IPS-18a (cell line): ENCODE data around the gene CDC42EP5.

Experiments
- H3K27ac ChIP-seq: one replicate; pipeline ENCODE4 v1.5.1; 2013; ENCODE audit warnings: low read length
- H3K27me3 ChIP-seq: one replicate; pipeline ENCODE4 v1.6.1; 2013; ENCODE audit warnings: mild to moderate bottlenecking, low read length; ENCODE audit not compliant: control insufficient read depth, insufficient read depth
- H3K36me3 ChIP-seq: one replicate; pipeline ENCODE4 v1.6.1; 2013; ENCODE audit warnings: low read depth, low read length; ENCODE audit not compliant: control insufficient read depth
- H3K4me1 ChIP-seq: one replicate; pipeline ENCODE4 v1.6.1; 2013; ENCODE audit warnings: low read depth, low read length; ENCODE audit not compliant: control insufficient read depth
- H3K4me3 ChIP-seq: one replicate; pipeline ENCODE4 v1.5.1; 2013; ENCODE audit warnings: low read length
- H3K9ac ChIP-seq: one replicate; pipeline ENCODE4 v1.6.1; 2013; ENCODE audit warnings: mild to moderate bottlenecking, low read length, moderate library complexity
- H3K9me3 ChIP-seq: one replicate; pipeline ENCODE4 v1.6.1; 2013; ENCODE audit warnings: low read depth, low read length; ENCODE audit not compliant: control insufficient read depth

CDC42EP5 gene

GRCh38 chr19:54435551-54436016 is 37.5 kb downstream of the CDC42EP5 start:
- no peak overlapping the region for H3K4me3 ChIP-seq
- H3K27me3 ChIP-seq = no peaks in the 10 kb centered on the region
- H3K36me3 ChIP-seq = no peaks in the 10 kb centered on the region
- no peak overlapping the region for H3K9ac ChIP-seq
- peaks cover 13% of the 10 kb centered on the region for H3K4me1 ChIP-seq
- H3K27ac ChIP-seq = no peak overlapping the region
- no peaks in the 10 kb centered on the region for H3K9me3 ChIP-seq

DNA sequence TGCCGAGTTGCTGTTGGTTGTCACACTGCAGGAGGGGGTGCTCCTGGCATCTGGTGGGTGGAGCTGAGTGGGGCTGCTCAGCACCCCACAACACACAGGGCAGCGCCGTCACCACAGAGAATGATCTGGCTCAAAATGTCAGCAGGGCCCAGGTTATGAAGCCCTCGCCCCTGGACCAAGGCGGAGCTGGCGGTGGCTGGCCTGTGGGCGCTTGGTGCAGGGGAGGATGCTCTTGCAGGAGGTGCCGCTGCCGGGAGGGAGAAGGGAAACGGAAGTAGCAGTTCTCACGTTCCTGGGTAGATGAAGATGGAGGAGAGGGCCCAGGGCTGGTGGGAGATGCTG is 38.3 kb downstream of the CDC42EP5 start:
- H3K9me3 ChIP-seq = no peaks in the 10 kb centered on the region
- H3K4me1 ChIP-seq = peaks cover 13% of the 10 kb centered on the region
- H3K27me3 ChIP-seq = no peaks in the 10 kb centered on the region
- no peak overlapping the region for H3K4me3 ChIP-seq
- H3K9ac ChIP-seq = no peak overlapping the region
- H3K36me3 ChIP-seq = no peaks in the 10 kb centered on the region
- H3K27ac ChIP-seq = no peak overlapping the region

- Histone ChIP-seq H3K36me3 (no peaks in the 10 kb centered on the region), H3K4me1 (peaks cover 13% of the 10 kb centered on the region), H3K4me3 (no peak overlapping the region), H3K9me3 (no peaks in the 10 kb centered on the region), H3K27me3 (no peaks in the 10 kb centered on the region), H3K9ac (no peak overlapping the region), H3K27ac (no peak overlapping the region)
Observed at GRCh38 chr19:54434112-54434872, 38.8 kb downstream of the CDC42EP5 start.

- H3K27ac ChIP-seq = no peak overlapping the region
- H3K9ac ChIP-seq = no peak overlapping the region
- no peak overlapping the region for H3K4me3 ChIP-seq
- no peaks in the 10 kb centered on the region for H3K36me3 ChIP-seq
- peaks cover 13% of the 10 kb centered on the region for H3K4me1 ChIP-seq
- H3K27me3 ChIP-seq = no peaks in the 10 kb centered on the region
- no peaks in the 10 kb centered on the region for H3K9me3 ChIP-seq
Observed at GRCh38 chr19:54433697-54434096, 39.4 kb downstream of the CDC42EP5 start.

DNA sequence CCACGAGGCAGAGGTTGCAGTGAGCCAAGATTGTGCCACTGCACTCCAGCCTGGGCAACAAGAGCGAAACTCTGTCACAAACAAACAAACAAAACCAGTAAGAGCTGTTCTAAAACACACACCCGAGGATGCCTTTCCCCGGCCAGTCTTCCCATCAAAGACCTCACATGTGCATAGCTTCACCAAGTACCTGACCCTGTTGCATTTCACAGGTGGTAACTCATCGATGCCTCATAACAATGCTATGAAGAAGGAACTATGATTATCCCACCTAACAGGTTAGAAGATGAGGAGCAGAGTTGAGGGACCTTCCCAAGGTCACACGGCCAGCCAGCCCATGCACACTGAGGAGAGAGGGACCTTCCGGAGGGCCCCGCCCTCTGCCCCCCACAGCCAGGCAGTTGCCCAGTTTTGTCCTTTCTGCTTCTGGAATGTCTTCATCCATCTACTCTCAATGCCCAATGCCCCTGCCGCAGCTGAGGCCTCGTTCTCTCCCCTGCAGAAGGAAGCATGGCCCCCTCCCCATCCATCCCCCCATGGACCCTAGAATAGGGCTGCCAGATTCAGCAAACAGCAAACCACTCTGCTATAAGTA is 40.9 kb downstream of the CDC42EP5 start:
- Histone ChIP-seq H3K4me1 (peaks cover 13% of the 10 kb centered on the region), H3K9ac (no peak overlapping the region), H3K27ac (no peak overlapping the region)

DNA sequence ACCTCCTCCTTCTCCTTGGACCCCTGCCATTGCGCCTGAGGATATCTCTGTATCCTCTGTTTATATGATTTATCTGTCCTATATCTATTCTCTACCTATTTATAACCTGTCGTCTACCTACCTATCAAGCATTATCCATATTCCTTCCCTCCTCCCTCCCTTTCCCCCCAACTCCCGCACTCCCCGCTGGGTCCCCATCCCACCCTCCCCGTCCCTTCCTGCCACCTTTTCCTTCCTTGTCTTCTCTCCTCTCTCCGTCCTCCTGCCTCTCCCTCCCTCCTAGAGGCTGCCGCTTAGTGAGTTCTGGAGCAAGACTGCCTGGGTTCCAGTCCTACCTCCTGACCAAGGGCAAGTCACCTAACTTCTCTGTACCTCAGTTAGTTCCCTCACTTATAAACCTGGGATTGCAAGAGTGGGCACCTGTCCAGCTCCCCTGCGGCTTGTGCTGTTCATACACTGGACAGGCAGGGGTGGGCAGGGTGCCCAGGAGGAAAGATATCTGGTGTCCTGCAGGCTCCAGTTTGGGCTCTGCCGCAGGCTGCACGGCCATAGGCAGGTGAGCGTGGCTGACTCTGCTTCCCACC is 41.7 kb downstream of the CDC42EP5 start:
- Histone ChIP-seq H3K4me1 (peaks cover 10% of the 10 kb centered on the region), H3K4me3 (peak overlapping the region; percentile 62), H3K27me3 (no peaks in the 10 kb centered on the region), H3K36me3 (no peaks in the 10 kb centered on the region), H3K9me3 (no peaks in the 10 kb centered on the region), H3K9ac (no peak overlapping the region), H3K27ac (no peak overlapping the region)

More for the DNA sequence above, 40.9 kb downstream of the CDC42EP5 start:
- Histone ChIP-seq H3K36me3 (no peaks in the 10 kb centered on the region), H3K27me3 (no peaks in the 10 kb centered on the region), H3K4me3 (no peak overlapping the region), H3K9me3 (no peaks in the 10 kb centered on the region)

DNA sequence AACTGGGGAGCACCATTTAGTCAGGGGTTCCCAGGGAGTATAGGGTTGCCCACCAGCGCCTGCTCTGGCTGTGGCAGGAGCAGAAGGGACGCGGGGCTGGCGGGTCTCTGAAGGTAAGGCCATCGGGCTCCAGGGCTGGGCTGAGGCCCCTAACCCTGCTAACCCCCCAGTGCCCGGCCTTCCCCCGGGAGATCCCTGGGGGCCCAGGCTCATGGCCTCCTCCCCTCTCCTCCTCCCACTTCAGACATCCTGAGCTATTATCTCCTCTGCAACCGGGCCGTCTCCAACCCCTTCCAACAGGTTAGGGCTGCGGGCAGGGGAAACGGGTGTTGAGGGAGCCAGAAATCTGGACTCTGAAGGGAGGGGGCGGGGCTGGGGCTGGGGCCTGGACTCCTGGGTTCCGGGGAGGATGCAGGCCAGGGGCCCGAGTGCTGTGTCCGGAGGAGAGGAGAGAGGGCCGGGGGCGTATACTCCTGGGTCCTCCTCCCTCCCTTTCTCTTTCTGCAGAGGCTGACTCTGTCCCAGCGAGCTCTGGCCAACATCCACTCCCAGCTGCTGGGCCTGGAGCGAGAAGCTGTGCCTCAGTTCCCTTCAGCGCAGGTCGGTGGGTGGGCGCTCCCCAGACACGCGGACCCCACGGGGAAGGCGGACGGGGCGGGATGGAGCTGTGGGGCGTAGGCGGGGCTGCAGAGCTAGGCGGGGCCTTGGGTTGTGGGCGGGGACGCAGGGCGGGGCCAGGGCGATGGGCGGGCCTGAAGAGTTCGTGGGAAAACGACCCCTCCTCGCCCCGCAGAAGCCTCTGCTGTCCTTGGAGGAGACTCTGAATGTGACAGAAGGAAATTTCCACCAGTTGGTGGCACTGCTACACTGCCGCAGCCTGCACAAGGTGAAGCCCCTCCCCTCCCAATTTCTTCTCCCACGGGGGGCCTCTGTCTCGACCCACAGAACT is 42.5 kb downstream of the CDC42EP5 start:
- H3K36me3 ChIP-seq = no peaks in the 10 kb centered on the region
- H3K27ac ChIP-seq = no peak overlapping the region
- no peaks in the 10 kb centered on the region for H3K27me3 ChIP-seq
- no peaks in the 10 kb centered on the region for H3K9me3 ChIP-seq
- no peak overlapping the region for H3K9ac ChIP-seq
- H3K4me3 ChIP-seq = peak overlapping the region; percentile 62
- H3K4me1 ChIP-seq = peaks cover 5% of the 10 kb centered on the region

DNA sequence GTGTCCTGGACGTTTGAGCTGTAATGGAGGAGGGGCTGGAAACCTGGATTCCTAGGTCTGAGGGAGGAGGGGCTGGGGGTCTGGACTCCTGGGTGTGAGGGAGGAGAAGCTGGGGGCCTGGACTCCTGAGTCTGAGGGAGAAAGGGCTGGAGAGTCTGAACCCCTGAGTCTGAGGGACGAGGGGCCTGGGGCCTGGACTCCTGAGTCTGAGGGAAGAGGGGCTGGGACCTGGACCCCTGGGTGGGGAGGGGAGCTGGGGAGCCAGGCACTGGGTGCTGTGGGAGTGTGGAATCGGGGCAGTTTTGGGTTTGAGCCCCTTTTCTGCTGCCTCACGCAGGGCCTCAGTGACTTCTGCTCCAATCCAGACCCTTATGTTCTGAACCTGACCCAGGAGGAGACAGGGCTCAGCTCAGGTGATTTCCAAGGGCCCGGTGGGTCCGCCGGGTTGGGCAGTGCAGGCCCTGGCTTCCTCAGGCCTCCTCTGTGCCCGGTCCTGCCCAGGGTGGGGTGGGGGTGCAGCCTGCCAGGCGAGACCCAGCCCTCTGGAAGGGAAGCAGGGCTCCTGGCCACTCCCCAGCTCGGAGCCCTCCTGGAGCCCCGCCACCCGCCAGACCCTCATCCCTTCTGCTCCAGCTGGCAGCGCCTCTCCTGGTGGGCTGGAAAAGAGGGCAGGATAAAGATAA is 43.4 kb downstream of the CDC42EP5 start:
- no peak overlapping the region for H3K4me3 ChIP-seq
- H3K4me1 ChIP-seq = peaks cover 5% of the 10 kb centered on the region
- H3K9ac ChIP-seq = no peak overlapping the region
- H3K27ac ChIP-seq = no peak overlapping the region
- no peaks in the 10 kb centered on the region for H3K9me3 ChIP-seq
- H3K27me3 ChIP-seq = no peaks in the 10 kb centered on the region
- H3K36me3 ChIP-seq = no peaks in the 10 kb centered on the region

DNA sequence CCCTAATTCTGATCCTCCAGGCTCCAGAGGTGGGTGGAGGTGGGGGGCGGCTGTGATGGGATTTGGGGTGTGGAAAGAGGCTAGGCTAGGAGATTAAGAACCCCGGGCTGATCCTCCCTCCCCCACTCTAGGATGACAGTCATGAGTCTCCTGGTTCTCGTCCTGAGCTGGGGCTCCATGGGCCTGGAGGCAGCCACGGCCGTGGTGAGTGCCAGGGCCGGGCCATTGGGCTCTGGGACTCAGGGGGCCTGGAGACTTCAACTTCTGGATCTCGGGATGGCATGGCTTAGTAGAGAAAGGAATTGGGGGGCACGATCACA is 44.0 kb downstream of the CDC42EP5 start:
- no peak overlapping the region for H3K4me3 ChIP-seq
- H3K27me3 ChIP-seq = no peaks in the 10 kb centered on the region
- H3K9ac ChIP-seq = no peak overlapping the region
- H3K9me3 ChIP-seq = no peaks in the 10 kb centered on the region
- no peak overlapping the region for H3K27ac ChIP-seq
- no peaks in the 10 kb centered on the region for H3K4me1 ChIP-seq
- peaks cover 4% of the 10 kb centered on the region for H3K36me3 ChIP-seq

GRCh38 chr19:54428323-54429175 is 44.5 kb downstream of the CDC42EP5 start:
- H3K9ac ChIP-seq = no peak overlapping the region
- no peaks in the 10 kb centered on the region for H3K9me3 ChIP-seq
- H3K36me3 ChIP-seq = peaks cover 5% of the 10 kb centered on the region
- no peaks in the 10 kb centered on the region for H3K27me3 ChIP-seq
- H3K4me3 ChIP-seq = no peak overlapping the region
- no peak overlapping the region for H3K27ac ChIP-seq
- H3K4me1 ChIP-seq = no peaks in the 10 kb centered on the region
